Heart left ventricle (tissue), 16 donors: ENCODE measurements around the gene SNX8. TPM values are rescaled to one million over a fixed set of nuclear protein-coding genes. Genes with fewer than 3 reads are reported as not detected.

Source experiments
- ATAC-seq, 4 donors: fragments of 200-7000 bp; cut with Tn5 transposase; one replicate each; pipeline ENCODE4 v1.9.1; 2020 to 2022; ENCODE audit warnings: moderate library complexity in 4 of 4, mild to moderate bottlenecking in 3 of 4, moderate number of reproducible peaks in 1 of 4
- DNase-seq, 5 donors: peaks; one replicate each; pipeline ENCODE4 v3.0.0-alpha.2; 2020
- H3K27ac ChIP-seq, 12 donors: fragments of 200-600 bp; sonication (generic) in 4 of 12; one replicate each; pipeline versions ENCODE4 v1.5.0 to v1.8.0; 2016 to 2022; ENCODE audit warnings: mild to moderate bottlenecking in 2 of 12
- H3K27me3 ChIP-seq, 9 donors: fragments of 200-600 bp; sonication (generic) in 2 of 9; one replicate each; pipeline versions ENCODE4 v1.5.1 to v1.8.0; 2016 to 2022; ENCODE audit warnings: mild to moderate bottlenecking in 3 of 9
- H3K36me3 ChIP-seq, 9 donors: fragments of 200-600 bp; sonication (generic) in 2 of 9; one replicate each; pipeline versions ENCODE4 v1.5.0 to v1.8.0; 2018 to 2022; ENCODE audit warnings: mild to moderate bottlenecking in 2 of 9
- H3K4me1 ChIP-seq, 12 donors: fragments of 200-600 bp; sonication (generic) in 4 of 12; one replicate each; pipeline versions ENCODE4 v1.5.0 to v1.8.0; 2016 to 2022; ENCODE audit warnings: mild to moderate bottlenecking in 3 of 12
- H3K4me3 ChIP-seq, 12 donors: fragments of 200-600 bp; sonication (generic) in 4 of 12; one replicate each; pipeline versions ENCODE4 v1.5.0 to v1.8.0; 2017 to 2022; ENCODE audit warnings: mild to moderate bottlenecking in 9 of 12, moderate library complexity in 4 of 12
- H3K9me3 ChIP-seq, 12 donors: fragments of 200-600 bp; sonication (generic) in 4 of 12; one replicate each; pipeline versions ENCODE4 v1.5.0 to v1.8.0; 2016 to 2022; ENCODE audit warnings: mild to moderate bottlenecking in 1 of 12
- CTCF ChIP-seq, 12 donors: fragments of 200-600 bp; sonication (generic) in 4 of 12; IDR thresholded peaks; one replicate each; pipeline versions ENCODE4 v1.5.0 to v1.8.0; 2018 to 2022; ENCODE audit warnings: antibody characterized with exemption in 12 of 12, mild to moderate bottlenecking in 5 of 12
- POLR2A ChIP-seq, 2 donors: fragments of 450-650 bp; IDR thresholded peaks; one replicate each; pipeline ENCODE4 v1.6.1; 2017; ENCODE audit warnings: antibody characterized with exemption in 2 of 2, mild to moderate bottlenecking in 2 of 2, moderate library complexity in 2 of 2
- WGBS, 4 donors: extraction: QIAGEN DNeasy Blood & Tissue Kit in 2 of 4; methylation state at CpG; one replicate each; pipeline versions ENCODE4 v1.1.5 to v1.1.7; 2013 to 2018; 5-methylcytosine and 5-hydroxymethylcytosine counted together
- intact Hi-C, 10 donors: fragments of 100-400 bp; cut with DNase I; formaldehyde crosslinking; loops; one replicate each; pipeline versions ENCODE4 v1.11.1 to v1.14.2; 2022
- polyA plus RNA-seq, 2 donors: library from polyadenylated mRNA; stranded (reverse); fragments of 200-250 nt; gene quantifications; one replicate each; pipeline ENCODE4 v1.2.3, GENCODE V29; 2013
- total RNA-seq, 9 donors: library from RNA; depleted of rRNA in 2 of 9; stranded (reverse); fragments of >200 nt in 2 of 9; fragmentation: NEBNext Ultra II Directional in 3 of 9; extraction: Animal tissue kit (Norgen Biotek cat#: 25700) in 3 of 9; gene quantifications; one replicate each; pipeline versions ENCODE4 v1.1.0 to v1.2.4, GENCODE V29; 2016 to 2023
- donor health status: ischemic (EF 13 %, LVEDD 7.1; RV severe dilation, severe dysfunction).
- donor health status: healthy with polysubstance abuse.
- donor health status: DM: no; HTN: yes; CAD: no.
- donor health status: DM: no; HTN: no; CAD: no.
- donor health status: ischemic (EF 25% LVEDD 6.9; RV normal size, moderate dysfunction).
- donor health status: ischemic (EF 25% LVEDD 5.7; RV mildly dilated, moderate dysfunction).
- donor health status: healthy.
- donor health status: DM: yes; HTN: yes; CAD: no.
- donor health status: ischemic (EF 35%, LVEDD 5.7; RV mildly dilated, moderate dysfunction).
- donor health status: nonischemic (EF 11% LVEDD 7.7; RV severe dilation, severe dysfunction).
- donor health status: DM: yes; HTN: yes; CAD: no.
- donor health status: PGD.
- donor health status: ischemic (EF 29% LVEDD 5.4; RV normal size, mild dysfunction).
- donor health status: nonischemic (EF 23%, LVEDD 6.1; RV moderate dilation, normal function).

Gene SNX8
- total and polyA plus RNA-seq, 11 donors: 5.4 to 44.6 (median 19.4) TPM

GRCh38 chr7:2289111-2289586 is 25.1 kb downstream of the SNX8 start:
- 81 to 88% (median 86%) methylated on average over 20 of the region's 20 CpGs for WGBS, 4 donors
- DNase-seq: peak in 1 of 5 donors; percentile 29
- intact Hi-C loops: no loop called here
- Histone ChIP-seq H3K27ac (no peak overlapping the region), H3K27me3 (no peaks in the 10 kb centered on the region), H3K4me3 (peak overlapping the region in 2 of 12 donors; percentile 6 to 25), H3K9me3 (no peaks in the 10 kb centered on the region), H3K4me1 (no peaks in the 10 kb centered on the region), H3K36me3 (peaks cover 0 to 11% (median 0%) of the 10 kb centered on the region in 9 donors)
- no peak for ATAC-seq
- TF ChIP-seq CTCF (IDR thresholded peaks at IDR 0.05) (no peak), POLR2A (IDR thresholded peaks at IDR 0.05) (no peak)

GRCh38 chr7:2288503-2288902 is 25.7 kb downstream of the SNX8 start:
- Histone ChIP-seq H3K36me3 (peaks cover 0 to 11% (median 0%) of the 10 kb centered on the region in 9 donors), H3K27me3 (no peaks in the 10 kb centered on the region), H3K4me3 (no peak overlapping the region), H3K27ac (no peak overlapping the region), H3K4me1 (no peaks in the 10 kb centered on the region), H3K9me3 (no peaks in the 10 kb centered on the region)
- intact Hi-C loops: no loop called here
- ATAC-seq: peak in 1 of 4 donors; percentile 7
- no peak for TF ChIP-seq POLR2A (IDR thresholded peaks at IDR 0.05)
- TF ChIP-seq CTCF (IDR thresholded peaks at IDR 0.05): no peak
- DNase-seq: peak in 1 of 5 donors; percentile 6
- 90 to 92% (median 91%) methylated on average over 8 of the region's 8 CpGs for WGBS, 4 donors

GRCh38 chr7:2287745-2288144 is 26.5 kb downstream of the SNX8 start:
- no peaks in the 10 kb centered on the region for H3K9me3 ChIP-seq
- DNase-seq (peak in 1 of 5 donors; percentile 14), ATAC-seq (no peak)
- no peak overlapping the region for H3K4me3 ChIP-seq
- no peak overlapping the region for H3K27ac ChIP-seq
- intact Hi-C loops: no loop called here
- H3K36me3 ChIP-seq: peaks cover 0 to 11% (median 0%) of the 10 kb centered on the region in 9 donors
- H3K27me3 ChIP-seq: no peaks in the 10 kb centered on the region
- TF ChIP-seq CTCF (IDR thresholded peaks at IDR 0.05) (no peak), POLR2A (IDR thresholded peaks at IDR 0.05) (no peak)
- no peaks in the 10 kb centered on the region for H3K4me1 ChIP-seq
- 92 to 98% (median 95%) methylated on average over 8 of the region's 8 CpGs for WGBS, 4 donors

GRCh38 chr7:2283074-2283473 is 31.2 kb downstream of the SNX8 start:
- WGBS, 4 donors: 91 to 98% (median 95%) methylated on average over 10 to 20 of the region's 20 CpGs
- Histone ChIP-seq H3K27ac (no peak overlapping the region), H3K9me3 (no peaks in the 10 kb centered on the region), H3K36me3 (peaks cover 0 to under 1% (median 0%) of the 10 kb centered on the region in 9 donors), H3K27me3 (no peaks in the 10 kb centered on the region), H3K4me1 (peaks cover 0 to 14% (median 3%) of the 10 kb centered on the region in 12 donors), H3K4me3 (no peak overlapping the region)
- DNase-seq (peak in 1 of 5 donors; percentile 33), ATAC-seq (peak in 1 of 4 donors; percentile 53)
- intact Hi-C loops: no loop called here
- no peak for TF ChIP-seq CTCF (IDR thresholded peaks at IDR 0.05)
- TF ChIP-seq POLR2A (IDR thresholded peaks at IDR 0.05): no peak
